Esophagus muscularis mucosa (tissue), 4 donors: ENCODE results near the gene NEXMIF.

Experiments used
- CTCF ChIP-seq, 3 experiments: fragments of 200-600 bp in 2 of 3; fragments of 450-650 bp in 1 of 3; sonication (generic) in 2 of 3; IDR thresholded peaks; one replicate each; pipeline ENCODE4 v1.5.1; 2017 to 2019; ENCODE audit warnings: antibody characterized with exemption in 3 of 3, mild to moderate bottlenecking in 2 of 3, moderate library complexity in 1 of 3
- EP300 ChIP-seq: sonication (generic); formaldehyde crosslinking; IDR thresholded peaks from one replicate; pipeline ENCODE4 v1.6.1; 2017; ENCODE audit warnings: antibody characterized with exemption
- POLR2A ChIP-seq: fragments of 450-650 bp; IDR thresholded peaks from one replicate; pipeline ENCODE4 v1.6.1; 2017; ENCODE audit warnings: antibody characterized with exemption, moderate library complexity, mild to moderate bottlenecking, low read depth
- POLR2AphosphoS5 ChIP-seq, 2 donors: sonication (generic); formaldehyde crosslinking; IDR thresholded peaks; one replicate each; pipeline ENCODE4 v1.6.1; 2017; ENCODE audit warnings: antibody characterized with exemption in 2 of 2

- TF ChIP-seq CTCF (IDR thresholded peaks at IDR 0.05) (no peak), POLR2AphosphoS5 (IDR thresholded peaks at IDR 0.05) (no peak), EP300 (no peak), POLR2A (no peak)
Observed at GRCh38 chrX:74902806-74903205, 22.4 kb downstream of the NEXMIF start.
